Endothelial cell of umbilical vein (primary cell): Measurements from ENCODE around the gene MVB12B. TPM values are rescaled to one million over a fixed set of nuclear protein-coding genes. Genes with fewer than 3 reads are reported as not detected.

Source experiments
- BruUV-seq: library from RNA; stranded (reverse); fragments of 400-500 nt; replicated peaks from 2 replicates; lab custom pipeline; 2021; lab: Mats Ljungman, UMichigan
- CTCF ChIA-PET: fragments of 300-600, 350-600 bp; sonication (Branson Sonifier 250); formaldehyde crosslinking; loops from one replicate; lab custom pipeline; 2021; ENCODE audit warnings: antibody characterized with exemption, inconsistent platforms; lab: Charles Lee
- POLR2A ChIA-PET: fragments of 300-600, 350-600 bp; sonication (Branson Sonifier 250); formaldehyde crosslinking; loops from one replicate; lab custom pipeline; 2021; ENCODE audit warnings: antibody characterized with exemption, inconsistent platforms; lab: Charles Lee
- DNase-seq: peaks from one replicate; pipeline ENCODE4 v3.0.0-alpha.2; 2011; ENCODE audit warnings: low read depth, low spot score
- FAIRE-seq: peaks from 2 replicates; lab custom pipeline; 2011; peaks lifted over from hg19 to GRCh38; lab: Jason Lieb, UNC
- H2AFZ ChIP-seq: 2 replicates; pipeline ENCODE4 v1.6.0; 2012; ENCODE audit warnings: low read depth, low read length, control low read depth, inconsistent platforms
- H3K27ac ChIP-seq: 2 replicates; pipeline ENCODE4 v1.5.1; 2011; ENCODE audit warnings: low read depth, mild to moderate bottlenecking, control low read depth, low read length, moderate library complexity; ENCODE audit not compliant: insufficient read depth
- H3K27me3 ChIP-seq, 2 experiments: 2 replicates each; pipeline versions ENCODE4 v1.6.0 to v1.6.1; 2011; ENCODE audit warnings: low read length in 2 of 2, mixed read lengths in 1 of 2; ENCODE audit not compliant: control insufficient read depth in 2 of 2, insufficient read depth in 2 of 2
- H3K36me3 ChIP-seq, 2 experiments: 2 replicates in 1 of 2; 3 replicates in 1 of 2; pipeline ENCODE4 v1.5.1; 2011; ENCODE audit warnings: low read length in 2 of 2, mild to moderate bottlenecking in 1 of 2, moderate library complexity in 1 of 2; ENCODE audit not compliant: control insufficient read depth in 2 of 2, insufficient read depth in 2 of 2; ENCODE audit errors: extremely low read depth in 1 of 2
- H3K4me1 ChIP-seq: 3 replicates; pipeline ENCODE4 v1.5.1; 2011; ENCODE audit warnings: mild to moderate bottlenecking, low read length; ENCODE audit not compliant: control insufficient read depth, insufficient read depth; ENCODE audit errors: extremely low read depth
- H3K4me2 ChIP-seq: 2 replicates; pipeline ENCODE4 v1.6.1; 2011; ENCODE audit warnings: low read length, control low read depth, mixed read lengths; ENCODE audit not compliant: insufficient read depth
- H3K4me3 ChIP-seq, 3 experiments: fragments of 200-600 bp in 1 of 3; sonication (generic), shearing (Covaris generic) in 1 of 3; replicated peaks in 1 of 3; 2 replicates each; pipeline ENCODE4 v1.5.1; 2011 to 2016; ENCODE audit warnings: control low read depth in 3 of 3, low read length in 3 of 3, mild to moderate bottlenecking in 2 of 3, inconsistent platforms in 1 of 3, low read depth in 1 of 3, moderate library complexity in 1 of 3; ENCODE audit not compliant: insufficient read depth in 1 of 3
- H3K79me2 ChIP-seq: 2 replicates; pipeline ENCODE4 v1.6.0; 2012; ENCODE audit warnings: low read length, inconsistent platforms; ENCODE audit not compliant: control insufficient read depth, insufficient read depth
- H3K9ac ChIP-seq: replicated peaks from 2 replicates; pipeline ENCODE3; 2011; ENCODE audit warnings: low read length, control low read depth; ENCODE audit not compliant: insufficient read depth; ENCODE audit errors: extremely low read depth
- H3K9me1 ChIP-seq: replicated peaks from 3 replicates; pipeline ENCODE4 v1.6.0; 2011; ENCODE audit warnings: mild to moderate bottlenecking, low read length; ENCODE audit not compliant: control insufficient read depth, insufficient read depth; ENCODE audit errors: extremely low read depth
- H3K9me3 ChIP-seq: replicated peaks from 2 replicates; pipeline ENCODE4 v1.5.1; 2012; ENCODE audit warnings: low read length, inconsistent platforms; ENCODE audit not compliant: control insufficient read depth, insufficient read depth
- H4K20me1 ChIP-seq: replicated peaks from 2 replicates; pipeline ENCODE3; 2011; ENCODE audit warnings: mild to moderate bottlenecking, low read length; ENCODE audit not compliant: control insufficient read depth, insufficient read depth; ENCODE audit errors: extremely low read depth
- EZH2 ChIP-seq: IDR thresholded peaks from 2 replicates; pipeline ENCODE4 v1.6.1; 2012; ENCODE audit warnings: borderline replicate concordance, low read depth, mild to moderate bottlenecking, moderate library complexity, low read length, inconsistent platforms; ENCODE audit not compliant: severe bottlenecking
- FOS ChIP-seq: IDR thresholded peaks from 2 replicates; pipeline ENCODE4 v1.6.1; 2011; ENCODE audit warnings: mild to moderate bottlenecking, low read length, moderate library complexity, borderline replicate concordance; ENCODE audit not compliant: insufficient read depth
- GATA2 ChIP-seq: IDR thresholded peaks from 2 replicates; pipeline ENCODE4 v1.7.0; 2011; ENCODE audit warnings: low read depth, mild to moderate bottlenecking, moderate library complexity, mixed read lengths, low read length; ENCODE audit not compliant: insufficient read length, insufficient read depth
- JUN ChIP-seq: IDR thresholded peaks from 2 replicates; pipeline ENCODE4 v1.6.1; 2011; ENCODE audit warnings: borderline replicate concordance, low read depth; ENCODE audit not compliant: insufficient read length, insufficient read depth
- MAX ChIP-seq: IDR thresholded peaks from 2 replicates; pipeline ENCODE4 v1.6.1; 2011; ENCODE audit not compliant: insufficient read depth, insufficient read length
- MYC ChIP-seq: IDR thresholded peaks from one replicate; pipeline ENCODE4 v1.6.1; 2011; ENCODE audit warnings: mild to moderate bottlenecking, low read depth, low read length
- POLR2A ChIP-seq: IDR thresholded peaks from 2 replicates; pipeline ENCODE4 v1.6.1; 2012; ENCODE audit warnings: low read depth, mild to moderate bottlenecking, control low read depth, low read length
- POLR2AphosphoS5 ChIP-seq: IDR thresholded peaks from 2 replicates; pipeline ENCODE4 v1.6.1; 2012; ENCODE audit warnings: low read depth, mild to moderate bottlenecking, control low read depth, low read length, moderate library complexity; ENCODE audit not compliant: insufficient read depth
- dilution Hi-C: fragments of 300-500 bp; cut with MboI; formaldehyde crosslinking; loops from one replicate; pipeline ENCODE4 v1.15.0; 2019; ENCODE audit warnings: low sequenced_read_pairs; ENCODE audit not compliant: extremely low pct_ligation_motif_present
- intact Hi-C: fragments of 100-400 bp; cut with micrococcal nuclease; formaldehyde crosslinking; loops from one replicate; pipeline ENCODE4 v1.10.0; 2022
- polyA plus RNA-seq, 4 experiments: library from polyadenylated mRNA; depleted of rRNA in 3 of 4; stranded (reverse) in 3 of 4; unstranded in 1 of 4; fragments of >200 nt; gene quantifications; 2 replicates each; pipeline versions ENCODE4 v1.2.1 to v1.2.3, GENCODE V29; 2011 to 2012; ENCODE audit warnings: missing spikeins in 1 of 4
- total RNA-seq: library from RNA; stranded (reverse); gene quantifications from 2 replicates; pipeline ENCODE4 v1.2.3, GENCODE V29; 2021
- TF ChIP-seq, protein P1 (sequence below), 2 donors: IDR thresholded peaks; 1 replicate in 1 of 2; 2 replicates in 1 of 2; pipeline ENCODE4 v1.5.1; 2011; ENCODE audit warnings: low read length in 2 of 2, mild to moderate bottlenecking in 2 of 2, moderate library complexity in 2 of 2, control low read depth in 1 of 2, inconsistent platforms in 1 of 2, low read depth in 1 of 2; ENCODE audit not compliant: insufficient read depth in 1 of 2; ENCODE audit errors: extremely low read depth in 1 of 2

The MVB12B gene
- total and polyA plus RNA-seq, 2 donors (not counting 3 experiments of a cell fraction or from before 2014, with no cell fraction given) = 6.6 to 17.3 TPM

DNA sequence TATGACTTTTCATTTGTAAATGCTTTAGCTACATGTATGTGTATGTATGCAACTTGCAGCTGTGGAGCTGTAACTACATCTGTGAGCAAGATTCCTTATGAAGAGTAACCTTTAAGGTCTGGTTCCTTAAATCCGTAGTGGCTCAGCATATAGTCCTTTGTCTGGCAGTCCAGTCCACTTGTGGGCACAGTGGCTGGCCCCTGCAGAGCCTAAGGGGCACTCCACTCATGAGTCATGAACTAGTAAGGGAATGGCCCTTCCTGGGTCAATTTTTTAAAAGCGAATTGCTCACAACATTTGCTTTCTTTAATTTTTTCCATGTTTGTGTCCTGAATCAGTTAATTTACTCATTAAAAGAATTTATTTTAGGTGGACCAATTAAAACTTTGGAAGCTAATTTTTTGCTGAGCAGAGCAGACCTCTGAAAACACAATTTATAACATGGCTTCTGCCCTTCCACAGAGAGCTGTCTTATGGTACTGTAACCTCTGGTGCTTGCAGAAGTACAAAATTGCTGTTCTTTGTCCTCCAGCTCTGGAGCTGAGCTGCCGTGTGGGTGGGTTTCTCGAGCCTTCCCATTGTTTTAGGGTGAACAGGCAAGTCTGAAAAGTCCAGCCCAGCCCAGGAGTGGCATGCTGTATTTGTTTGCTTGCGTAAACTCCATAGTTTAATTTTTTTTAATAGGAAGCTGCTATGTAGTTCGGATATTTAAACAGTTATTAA, 110.1 kb downstream of the MVB12B start:
- H3K4me3 ChIP-seq = no peak overlapping the region
- peaks cover 0 to 2% of the 10 kb centered on the region in 2 experiments for H3K36me3 ChIP-seq
- dilution Hi-C loops = no loop called here
- POLR2A ChIA-PET = no interaction called here
- BruUV-seq = no TSS peak
- TF ChIP-seq GATA2 (no peak), POLR2AphosphoS5 (no peak), MYC (no peak), POLR2A (no peak), JUN (no peak)
- H4K20me1 ChIP-seq = no peaks in the 10 kb centered on the region
- DNase-seq (no peak), FAIRE-seq (no peak)
- no peaks in the 10 kb centered on the region for H3K4me1 ChIP-seq
- no peaks in the 10 kb centered on the region for H3K79me2 ChIP-seq
- CTCF ChIA-PET = interaction anchor here (0.9 to 1.6 kb wide), 3 partner anchors 9 to 55 kb away, joined by 3 to 5 read pairs (median 3); no protein-coding TSS in a partner anchor
- H3K27ac ChIP-seq = no peak overlapping the region
- intact Hi-C loops = no loop called here
- H3K9me3 ChIP-seq = no peaks in the 10 kb centered on the region
- no peaks in the 10 kb centered on the region for H3K9me1 ChIP-seq
- H2AFZ ChIP-seq = no peak overlapping the region
- H3K4me2 ChIP-seq = no peak overlapping the region
- no peak overlapping the region for H3K9ac ChIP-seq
- H3K27me3 ChIP-seq = no peaks in the 10 kb centered on the region

- H2AFZ ChIP-seq = no peak overlapping the region
- no peak for FAIRE-seq
Observed at GRCh38 chr9:126437268-126437666, 110.6 kb downstream of the MVB12B start.

More at GRCh38 chr9:126437268-126437666, 110.6 kb downstream of the MVB12B start:
- H3K27ac ChIP-seq = no peak overlapping the region
- BruUV-seq = no TSS peak
- no peaks in the 10 kb centered on the region for H3K9me1 ChIP-seq
- peaks cover 0 to 2% of the 10 kb centered on the region in 2 experiments for H3K36me3 ChIP-seq
- TF ChIP-seq JUN (no peak), POLR2A (no peak), GATA2 (no peak), MYC (no peak), EZH2 (no peak), FOS (no peak), MAX (no peak), POLR2AphosphoS5 (no peak)
- TF ChIP-seq, protein P1, sequence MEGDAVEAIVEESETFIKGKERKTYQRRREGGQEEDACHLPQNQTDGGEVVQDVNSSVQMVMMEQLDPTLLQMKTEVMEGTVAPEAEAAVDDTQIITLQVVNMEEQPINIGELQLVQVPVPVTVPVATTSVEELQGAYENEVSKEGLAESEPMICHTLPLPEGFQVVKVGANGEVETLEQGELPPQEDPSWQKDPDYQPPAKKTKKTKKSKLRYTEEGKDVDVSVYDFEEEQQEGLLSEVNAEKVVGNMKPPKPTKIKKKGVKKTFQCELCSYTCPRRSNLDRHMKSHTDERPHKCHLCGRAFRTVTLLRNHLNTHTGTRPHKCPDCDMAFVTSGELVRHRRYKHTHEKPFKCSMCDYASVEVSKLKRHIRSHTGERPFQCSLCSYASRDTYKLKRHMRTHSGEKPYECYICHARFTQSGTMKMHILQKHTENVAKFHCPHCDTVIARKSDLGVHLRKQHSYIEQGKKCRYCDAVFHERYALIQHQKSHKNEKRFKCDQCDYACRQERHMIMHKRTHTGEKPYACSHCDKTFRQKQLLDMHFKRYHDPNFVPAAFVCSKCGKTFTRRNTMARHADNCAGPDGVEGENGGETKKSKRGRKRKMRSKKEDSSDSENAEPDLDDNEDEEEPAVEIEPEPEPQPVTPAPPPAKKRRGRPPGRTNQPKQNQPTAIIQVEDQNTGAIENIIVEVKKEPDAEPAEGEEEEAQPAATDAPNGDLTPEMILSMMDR (IDR thresholded peaks at IDR 0.05; ENCODE audit: extremely low read depth in 1 of 2, insufficient read depth in 1 of 2, low read depth in 1 of 2, low read length in 2 of 2) = no peak
- ChIA-PET CTCF (interaction anchor here (0.9 to 1.6 kb wide), 3 partner anchors 9 to 55 kb away, joined by 3 to 5 read pairs (median 3); no protein-coding TSS in a partner anchor), POLR2A (no interaction called here)
- no peak overlapping the region for H3K9ac ChIP-seq
- no peaks in the 10 kb centered on the region for H4K20me1 ChIP-seq
- H3K9me3 ChIP-seq = no peaks in the 10 kb centered on the region
- intact Hi-C loops (no loop called here), dilution Hi-C loops (no loop called here)
- H3K27me3 ChIP-seq = no peaks in the 10 kb centered on the region
- H3K4me1 ChIP-seq = no peaks in the 10 kb centered on the region
- H3K4me3 ChIP-seq = no peak overlapping the region
- H3K4me2 ChIP-seq = no peak overlapping the region
- H3K79me2 ChIP-seq = no peaks in the 10 kb centered on the region
- DNase-seq = no peak
